Activated T-helper 1 cell treated with Interleukin-2 at 50 U/mL for 16 hours (primary cell): Measurements from ENCODE around the gene SPACA1.

Source experiments
- DNase-seq: peaks from one replicate; pipeline ENCODE4 v3.0.0-alpha.2; 2020; ENCODE audit warnings: low read depth

The SPACA1 gene

DNA sequence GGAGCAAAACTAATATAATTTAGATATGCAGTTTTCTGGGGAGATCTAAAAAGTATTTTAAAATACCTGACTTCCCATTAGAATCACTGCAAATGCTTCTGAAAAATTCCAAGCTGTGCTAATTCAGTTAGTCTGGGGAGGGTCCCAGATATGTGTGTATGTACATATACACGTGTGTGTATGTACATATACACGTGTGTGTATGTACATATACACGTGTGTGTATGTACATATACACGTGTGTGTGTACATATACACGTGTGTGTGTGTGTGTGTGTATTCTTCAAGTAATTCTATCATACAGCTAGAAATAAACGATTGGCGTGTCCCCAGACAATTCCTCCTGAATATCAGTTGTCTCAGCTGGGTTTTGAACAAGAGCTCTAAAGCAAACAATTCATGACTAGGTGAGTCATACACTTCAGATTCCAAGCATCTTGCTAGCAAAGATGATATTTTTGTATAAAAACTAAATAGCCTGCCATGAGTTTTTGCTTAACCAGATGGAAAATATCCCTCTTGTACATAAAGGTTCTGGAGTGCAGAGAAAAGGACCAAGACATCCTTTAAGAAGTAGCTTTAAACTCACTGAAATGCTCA lies 58.2 kb downstream of the SPACA1 start:
- DNase-seq: no peak

GRCh38 chr6:88107241-88107640 lies 59.6 kb downstream of the SPACA1 start:
- DNase-seq: no peak

DNA sequence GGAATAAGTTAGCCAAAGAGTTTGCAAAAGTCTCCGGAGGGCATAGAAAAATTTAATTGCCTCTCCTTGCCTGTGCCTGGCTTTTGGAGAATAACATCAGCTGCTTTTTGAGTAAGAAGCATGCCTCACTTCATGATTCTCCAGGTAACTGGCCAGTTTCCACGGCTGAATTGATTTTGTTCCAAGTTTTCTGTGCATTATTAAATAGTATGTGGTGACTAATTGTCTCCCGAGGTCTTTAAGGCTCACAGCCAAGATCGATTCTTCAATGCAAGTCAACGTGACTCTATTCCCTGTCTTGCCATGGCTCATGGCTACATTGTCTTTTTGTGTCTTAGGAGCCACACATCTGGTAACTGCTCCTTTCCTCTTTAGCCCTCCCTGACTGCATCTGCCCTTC lies 64.3 kb downstream of the SPACA1 start:
- no peak for DNase-seq

- DNase-seq: no peak
These were observed 67.2 kb downstream of the SPACA1 start for GRCh38 chr6:88114838-88115237.

DNA sequence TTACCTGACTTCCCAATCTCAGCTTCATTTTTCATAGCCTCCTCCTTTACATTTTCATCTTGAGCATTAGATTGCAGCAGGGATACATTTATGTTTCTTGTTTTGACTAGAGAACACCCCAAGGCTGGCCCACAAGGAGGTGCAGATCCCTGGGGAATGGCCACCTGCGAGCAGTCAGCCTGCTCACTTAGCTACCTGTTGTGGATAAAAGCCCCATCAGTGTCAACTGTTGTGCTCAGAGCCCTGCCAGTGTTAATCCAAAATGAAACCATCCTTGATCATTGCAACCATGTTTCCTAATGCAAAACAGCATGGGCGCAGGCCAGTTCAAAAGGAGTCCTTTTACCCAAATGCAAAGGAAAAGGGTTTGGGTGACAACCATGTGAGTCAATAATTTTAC lies 67.7 kb downstream of the SPACA1 start:
- DNase-seq: no peak

- no peak for DNase-seq
These were observed 68.6 kb downstream of the SPACA1 start for GRCh38 chr6:88116276-88116675.
